Ascending aorta (tissue), 2 donors: ENCODE data around the gene CYP4F3. TPM values are rescaled to one million over a fixed set of nuclear protein-coding genes. Genes with fewer than 3 reads are reported as not detected.

Experiments used
- DNase-seq, 2 donors: peaks; one replicate each; pipeline ENCODE4 v3.0.0-alpha.2; 2019; ENCODE audit warnings: low spot score in 2 of 2
- H3K27ac ChIP-seq, 2 donors: fragments of 200-600 bp; sonication (generic); one replicate each; pipeline ENCODE4 v1.5.1; 2016 to 2017; ENCODE audit warnings: mild to moderate bottlenecking in 1 of 2
- H3K27me3 ChIP-seq: fragments of 200-600 bp; sonication (generic); one replicate; pipeline ENCODE4 v1.5.1; 2017
- H3K36me3 ChIP-seq, 2 donors: fragments of 200-600 bp; sonication (generic); one replicate each; pipeline ENCODE4 v1.5.1; 2016
- H3K4me1 ChIP-seq, 2 donors: fragments of 200-600 bp; sonication (generic); one replicate each; pipeline ENCODE4 v1.5.1; 2016 to 2017; ENCODE audit warnings: mild to moderate bottlenecking in 1 of 2
- H3K4me3 ChIP-seq, 2 donors: fragments of 200-600 bp; sonication (generic); one replicate each; pipeline ENCODE4 v1.5.1; 2016 to 2017; ENCODE audit warnings: mild to moderate bottlenecking in 1 of 2
- H3K9me3 ChIP-seq, 2 donors: fragments of 200-600 bp; sonication (generic); one replicate each; pipeline ENCODE4 v1.5.1; 2016
- CTCF ChIP-seq, 3 experiments: fragments of 200-600 bp in 2 of 3; fragments of 450-650 bp in 1 of 3; sonication (generic) in 2 of 3; IDR thresholded peaks; one replicate each; pipeline ENCODE4 v1.5.1; 2016 to 2019; ENCODE audit warnings: antibody characterized with exemption in 3 of 3, mild to moderate bottlenecking in 1 of 3, moderate library complexity in 1 of 3
- intact Hi-C: fragments of 100-400 bp; cut with DNase I; formaldehyde crosslinking; loops from one replicate; pipeline ENCODE4 v1.15.1; 2023
- total RNA-seq: library from RNA; depleted of rRNA; stranded (reverse); fragments of >200 nt; gene quantifications from one replicate; pipeline ENCODE4 v1.1.0, GENCODE V29; 2016

Gene CYP4F3
- total RNA-seq, 1 donor from 2014 or later, result not detected

GRCh38 chr19:15651791-15652190 is 11.1 kb downstream of the CYP4F3 start:
- Histone ChIP-seq H3K27ac (no peak overlapping the region), H3K36me3 (no peaks in the 10 kb centered on the region), H3K27me3 (no peaks in the 10 kb centered on the region), H3K4me3 (no peak overlapping the region), H3K9me3 (no peaks in the 10 kb centered on the region), H3K4me1 (no peaks in the 10 kb centered on the region)
- DNase-seq, result no peak
- intact Hi-C loops, result no loop called here
- TF ChIP-seq CTCF (IDR thresholded peaks at IDR 0.05), result no peak

- TF ChIP-seq CTCF (IDR thresholded peaks at IDR 0.05), result no peak
- Histone ChIP-seq H3K4me1 (no peaks in the 10 kb centered on the region), H3K4me3 (no peak overlapping the region), H3K36me3 (no peaks in the 10 kb centered on the region), H3K27me3 (no peaks in the 10 kb centered on the region), H3K27ac (no peak overlapping the region), H3K9me3 (no peaks in the 10 kb centered on the region)
- DNase-seq, result no peak
- intact Hi-C loops, result no loop called here
Observed at GRCh38 chr19:15652559-15653278, 12.0 kb downstream of the CYP4F3 start.

GRCh38 chr19:15656467-15656866 is 15.8 kb downstream of the CYP4F3 start:
- H3K27me3 ChIP-seq, result no peaks in the 10 kb centered on the region

GRCh38 chr19:15663247-15663646 is 22.6 kb downstream of the CYP4F3 start:
- DNase-seq, result no peak
- no peak overlapping the region for H3K4me3 ChIP-seq
- TF ChIP-seq CTCF (IDR thresholded peaks at IDR 0.05), result no peak
- no peaks in the 10 kb centered on the region for H3K27me3 ChIP-seq
- H3K27ac ChIP-seq, result no peak overlapping the region
- no peaks in the 10 kb centered on the region for H3K36me3 ChIP-seq
- no peaks in the 10 kb centered on the region for H3K4me1 ChIP-seq
- H3K9me3 ChIP-seq, result no peaks in the 10 kb centered on the region
- intact Hi-C loops, result no loop called here

More at GRCh38 chr19:15656467-15656866, 15.8 kb downstream of the CYP4F3 start:
- no peaks in the 10 kb centered on the region for H3K4me1 ChIP-seq
- no peak overlapping the region for H3K27ac ChIP-seq
- DNase-seq, result no peak
- H3K4me3 ChIP-seq, result no peak overlapping the region
- no peaks in the 10 kb centered on the region for H3K36me3 ChIP-seq
- intact Hi-C loops, result no loop called here
- H3K9me3 ChIP-seq, result no peaks in the 10 kb centered on the region
- TF ChIP-seq CTCF (IDR thresholded peaks at IDR 0.05), result no peak

- DNase-seq, result no peak
- no peak for TF ChIP-seq CTCF (IDR thresholded peaks at IDR 0.05)
- no peaks in the 10 kb centered on the region for H3K36me3 ChIP-seq
Observed at GRCh38 chr19:15666186-15666585, 25.5 kb downstream of the CYP4F3 start.

More at GRCh38 chr19:15666186-15666585, 25.5 kb downstream of the CYP4F3 start:
- Histone ChIP-seq H3K4me3 (no peak overlapping the region), H3K9me3 (no peaks in the 10 kb centered on the region), H3K4me1 (no peaks in the 10 kb centered on the region), H3K27me3 (no peaks in the 10 kb centered on the region), H3K27ac (no peak overlapping the region)
- intact Hi-C loops, result no loop called here
